HG02885 (cell line): Measurements from ENCODE around the gene GSK3A.
A peak's percentile ranks its signal among the peaks of the same experiment; 100 is the strongest.

Experiments used
- ATAC-seq: cut with Tn5 transposase; IDR thresholded peaks from one replicate; pipeline ENCODE4 v1.9.1; 2021; ENCODE audit warnings: mild to moderate bottlenecking; ENCODE audit not compliant: unreplicated experiment, poor library complexity

GSK3A gene

DNA sequence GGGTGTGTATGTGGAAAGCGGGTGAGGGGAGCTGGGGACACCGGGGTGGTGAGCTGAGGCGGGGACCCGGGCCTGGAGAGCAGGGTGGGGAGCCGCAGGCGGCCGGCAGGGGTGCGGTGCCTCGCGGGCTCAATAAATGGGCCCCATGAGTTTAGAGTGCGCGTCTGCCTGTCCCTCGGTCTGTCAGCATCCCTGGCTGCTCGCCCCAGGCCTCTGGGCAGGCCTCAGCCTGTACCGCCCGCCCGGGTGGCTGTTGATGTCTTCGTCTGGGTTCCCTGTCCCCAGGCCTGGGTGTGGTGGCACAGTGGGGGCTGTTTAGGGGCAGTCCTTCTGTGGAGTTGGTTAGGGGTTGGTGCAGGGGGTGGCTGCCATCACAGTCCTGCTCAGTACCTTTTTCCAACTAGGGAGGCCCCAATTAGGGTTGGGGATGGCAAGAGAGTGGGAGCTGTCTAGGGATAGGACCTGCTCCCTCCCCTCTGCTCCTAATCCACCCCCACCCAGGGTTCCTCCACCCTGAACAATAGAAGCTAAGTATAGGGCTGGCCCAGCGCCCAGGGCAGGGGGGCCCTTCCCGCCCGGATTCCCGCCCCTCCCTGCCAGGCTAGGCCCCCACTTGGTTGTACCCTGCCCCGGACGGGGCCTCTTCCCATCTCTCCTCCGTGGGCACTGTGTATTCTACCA is 38.9 kb upstream of the GSK3A start:
- no peak for ATAC-seq

DNA sequence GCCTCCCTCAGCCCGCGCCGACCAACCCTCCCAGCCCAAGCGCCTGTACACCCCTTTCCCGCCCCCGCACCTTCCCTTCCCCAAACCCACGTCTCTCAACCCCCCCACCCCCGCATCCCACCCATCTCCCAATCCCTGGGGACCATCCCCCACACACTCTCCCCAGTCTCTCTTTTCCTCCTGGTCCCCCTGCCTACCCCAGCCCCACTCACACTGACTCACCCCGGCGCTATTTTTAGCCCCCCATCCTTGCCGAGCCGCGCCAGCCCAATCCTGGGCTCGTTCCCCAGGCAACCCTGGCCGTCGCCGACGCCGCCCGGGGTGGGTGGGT is 38.4 kb upstream of the GSK3A start:
- no peak for ATAC-seq

DNA sequence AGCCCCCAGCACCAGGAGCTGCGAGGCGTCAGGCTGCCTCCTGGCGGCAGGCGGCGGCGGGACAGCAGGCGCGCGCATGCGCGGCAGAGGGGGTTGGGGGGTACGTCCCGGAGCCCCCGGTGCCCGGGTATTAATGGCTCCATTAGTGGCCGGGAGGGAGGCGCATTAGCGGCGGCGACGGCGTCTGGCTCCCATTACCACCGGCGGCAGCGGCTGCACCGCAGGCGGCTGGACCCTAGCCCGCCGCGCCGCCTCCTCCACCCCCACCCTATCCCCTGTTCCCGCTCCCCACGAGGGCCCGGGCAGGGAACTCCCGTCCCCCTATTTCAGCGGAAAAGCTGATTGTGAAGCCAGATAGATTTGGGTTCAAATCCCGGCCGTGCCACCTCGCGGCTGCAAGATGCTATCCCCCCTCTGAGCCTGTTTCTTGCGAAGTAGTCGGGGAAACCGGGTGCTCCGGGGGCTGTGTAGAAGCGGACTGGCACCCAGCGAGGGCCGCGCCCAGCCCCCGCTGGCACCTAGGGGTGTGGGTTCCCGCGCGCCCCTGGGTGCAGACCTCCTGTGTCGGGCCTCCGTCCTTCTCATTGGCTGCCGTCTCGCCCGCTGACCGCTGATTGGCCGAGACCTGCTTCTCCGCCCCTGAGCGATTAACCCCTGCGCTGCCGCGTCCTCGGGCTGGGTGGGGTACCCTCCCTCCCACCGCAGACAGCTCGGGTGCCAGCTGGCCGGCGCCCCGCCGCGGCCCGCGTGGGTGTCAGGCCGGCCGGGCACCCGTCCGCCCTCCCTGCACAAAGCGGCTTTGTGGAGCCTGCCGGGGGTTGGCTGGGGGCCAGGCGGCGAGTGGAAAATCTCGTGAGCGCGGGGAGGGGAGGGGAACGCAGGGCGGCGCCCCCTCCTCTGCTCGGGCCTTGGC is 37.8 kb upstream of the GSK3A start:
- ATAC-seq, result peak; percentile 32

DNA sequence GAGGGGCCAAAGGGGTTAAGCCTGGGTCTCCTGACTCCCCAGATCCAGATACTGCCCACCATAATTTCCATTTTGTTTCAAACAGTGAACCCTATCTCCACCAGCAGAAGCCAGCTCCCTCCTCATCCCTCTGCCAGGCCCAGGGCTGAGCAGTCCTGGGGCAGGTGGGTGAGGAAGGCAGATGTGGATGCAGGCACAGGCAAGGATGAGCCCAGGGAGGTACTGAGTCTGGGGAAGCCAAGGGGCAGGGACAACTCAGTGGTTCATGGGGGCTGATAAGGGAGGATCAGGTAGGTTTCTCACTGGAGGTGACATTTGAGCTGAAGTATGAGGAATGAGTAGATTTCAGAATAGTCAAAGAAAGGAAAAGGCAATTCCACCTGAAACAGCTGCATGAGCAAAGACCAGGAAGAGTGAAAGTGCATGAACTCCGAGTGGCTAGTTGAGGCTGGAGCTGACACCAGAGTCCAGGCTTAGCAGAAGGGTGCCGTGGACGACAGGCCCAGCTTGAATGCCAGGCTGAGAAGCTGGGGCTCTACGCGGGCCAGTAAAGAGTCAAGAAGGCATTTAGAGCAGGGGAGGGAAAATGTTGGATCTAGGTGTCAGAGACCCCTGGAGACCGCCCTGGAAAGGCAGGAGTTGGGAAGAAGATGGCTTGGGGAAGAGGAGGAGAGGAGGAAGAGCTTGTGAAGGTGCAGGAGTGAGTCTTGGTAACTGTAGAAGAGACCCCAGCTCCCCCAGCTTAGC is 36.9 kb upstream of the GSK3A start:
- ATAC-seq, result no peak

DNA sequence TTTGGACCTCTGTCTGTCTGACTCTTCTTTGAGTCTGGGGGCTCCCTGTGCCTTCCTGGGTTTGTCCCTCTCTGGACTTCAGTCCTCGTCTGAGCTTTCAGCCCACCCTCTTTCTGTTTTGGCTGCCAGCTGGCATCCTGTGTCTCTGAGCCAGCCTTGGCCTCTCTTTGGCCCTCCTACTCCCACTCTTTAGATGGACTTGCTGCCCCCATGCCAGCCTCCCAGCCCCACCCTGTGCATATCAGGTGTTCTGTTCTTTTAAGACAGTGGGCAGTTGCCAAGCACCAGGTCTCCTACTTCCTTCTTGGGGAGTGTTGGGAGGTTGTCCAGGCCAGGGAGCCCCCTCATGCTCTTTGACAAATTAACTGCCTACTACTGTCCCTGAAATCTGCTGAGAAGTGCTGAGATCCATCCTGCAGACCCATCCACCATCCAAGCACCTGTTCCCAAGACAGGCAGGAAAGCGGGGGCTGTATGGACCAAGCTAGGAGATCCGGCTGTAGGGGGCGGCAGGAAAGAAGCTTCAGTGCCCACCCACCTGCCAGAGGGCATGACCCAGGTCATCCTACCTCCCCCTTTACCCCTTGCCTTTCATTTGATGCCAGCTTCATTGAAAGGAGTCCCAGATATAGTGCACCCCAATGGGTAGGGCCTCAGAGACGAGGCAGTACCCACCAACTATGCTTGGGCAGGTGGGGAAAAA is 36.2 kb upstream of the GSK3A start:
- ATAC-seq, result no peak

DNA sequence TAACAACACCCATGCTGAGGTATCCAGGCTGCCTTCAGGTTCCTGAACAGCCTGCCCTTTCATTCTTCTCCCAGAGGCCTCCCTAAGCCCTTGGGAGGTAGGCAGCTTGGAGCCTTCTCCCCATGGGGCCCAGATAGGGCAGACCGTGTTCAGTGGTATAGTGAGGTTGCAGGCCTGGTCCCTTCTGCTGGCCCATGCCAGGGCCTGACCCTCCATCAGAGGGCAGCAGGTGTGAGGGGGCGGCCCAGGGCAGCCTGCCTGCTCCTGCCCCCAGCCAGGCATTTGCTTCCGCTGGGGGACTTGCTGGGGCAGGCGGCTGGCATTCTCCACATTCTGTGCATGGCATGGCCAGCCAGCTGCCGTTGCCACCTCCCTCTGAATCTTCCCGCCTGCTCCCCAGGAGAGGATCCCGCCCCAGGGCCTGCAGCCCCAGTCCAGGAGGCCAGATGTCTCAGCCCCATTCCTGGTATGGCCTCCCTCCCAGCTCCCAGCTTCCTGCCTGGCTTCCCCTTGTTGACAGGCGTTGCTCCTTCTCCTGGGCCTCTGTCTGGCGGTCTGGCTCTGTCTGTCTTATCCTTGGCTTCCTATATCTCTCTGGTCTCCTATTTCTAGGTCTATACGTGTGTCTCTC is 35.5 kb upstream of the GSK3A start:
- ATAC-seq, result no peak

DNA sequence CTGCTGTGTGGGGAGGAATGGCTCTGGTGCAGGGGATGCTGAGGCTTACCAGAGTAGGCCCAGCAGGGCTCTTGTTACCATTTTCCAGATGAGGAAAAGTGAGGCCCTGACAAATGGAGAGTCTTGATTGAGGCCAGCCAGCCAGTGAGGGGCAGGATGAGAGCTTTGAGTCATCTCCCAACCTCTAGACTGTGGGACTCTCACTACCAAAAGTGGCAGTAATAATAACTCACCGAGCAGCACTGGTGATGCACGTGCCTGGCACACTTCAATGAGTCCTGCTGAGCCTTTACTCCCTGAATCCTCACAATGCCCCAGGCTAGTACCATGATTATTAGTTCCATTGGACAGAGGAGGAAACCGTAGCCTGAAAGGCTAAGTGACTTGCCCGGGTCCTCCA is 34.4 kb upstream of the GSK3A start:
- ATAC-seq, result no peak

DNA sequence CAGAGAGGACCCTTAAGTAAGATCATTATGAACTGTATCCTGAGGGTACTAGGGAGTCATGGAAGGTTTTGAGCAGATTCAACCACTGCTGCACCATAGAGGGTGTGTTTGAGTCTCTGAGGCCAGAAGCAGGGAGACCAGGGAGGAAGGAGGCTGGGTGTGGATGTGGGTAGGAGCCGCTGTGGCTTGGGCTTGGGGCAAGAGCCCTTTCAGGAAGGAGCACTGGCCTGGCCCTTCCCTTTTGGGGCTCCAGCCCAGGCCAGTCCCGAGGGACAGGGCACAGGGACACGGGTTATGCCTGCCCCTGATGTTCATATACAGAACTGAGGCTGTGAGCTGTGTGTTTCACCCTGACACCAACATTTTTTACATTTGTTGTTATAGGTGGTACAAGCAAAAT is 33.9 kb upstream of the GSK3A start:
- ATAC-seq, result no peak

DNA sequence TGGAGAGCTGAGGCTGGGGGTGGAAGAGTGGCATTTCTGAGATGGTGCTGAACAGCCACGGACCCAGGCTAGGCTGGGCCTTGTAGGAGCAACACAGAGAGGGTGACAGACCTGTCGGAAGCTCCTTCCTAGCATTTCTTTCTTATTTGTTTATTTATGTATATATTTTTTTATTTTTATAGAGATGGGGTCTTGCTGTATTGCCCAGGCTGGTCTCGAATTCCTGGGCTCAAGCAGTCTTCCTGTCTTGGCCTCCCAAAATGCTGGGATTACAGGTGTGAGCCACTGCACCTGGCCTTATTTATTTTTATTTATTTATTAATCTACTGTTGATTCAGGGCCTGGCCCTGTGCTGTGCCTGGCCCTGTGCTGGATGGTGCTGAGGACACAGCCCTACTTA is 33.1 kb upstream of the GSK3A start:
- no peak for ATAC-seq

DNA sequence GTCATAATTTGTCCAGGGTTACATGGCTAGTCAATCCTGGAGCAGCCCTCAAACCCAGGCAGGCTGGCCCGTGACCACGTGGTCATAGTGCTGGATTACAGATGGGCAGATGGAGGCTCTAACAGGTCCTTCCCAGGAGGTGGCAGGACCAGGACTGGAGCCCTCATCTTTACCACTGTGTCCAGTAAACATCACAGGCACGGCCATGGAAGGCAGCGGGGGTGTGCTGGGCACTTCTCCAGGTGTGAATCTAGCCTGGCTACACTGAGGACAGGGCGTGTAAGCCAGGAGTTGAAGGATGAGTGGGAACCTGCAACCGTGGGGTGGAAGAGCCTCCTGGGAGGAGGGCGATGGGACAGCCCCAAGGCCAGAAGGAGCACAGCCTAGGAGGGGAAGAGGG is 32.7 kb upstream of the GSK3A start:
- ATAC-seq, result no peak

DNA sequence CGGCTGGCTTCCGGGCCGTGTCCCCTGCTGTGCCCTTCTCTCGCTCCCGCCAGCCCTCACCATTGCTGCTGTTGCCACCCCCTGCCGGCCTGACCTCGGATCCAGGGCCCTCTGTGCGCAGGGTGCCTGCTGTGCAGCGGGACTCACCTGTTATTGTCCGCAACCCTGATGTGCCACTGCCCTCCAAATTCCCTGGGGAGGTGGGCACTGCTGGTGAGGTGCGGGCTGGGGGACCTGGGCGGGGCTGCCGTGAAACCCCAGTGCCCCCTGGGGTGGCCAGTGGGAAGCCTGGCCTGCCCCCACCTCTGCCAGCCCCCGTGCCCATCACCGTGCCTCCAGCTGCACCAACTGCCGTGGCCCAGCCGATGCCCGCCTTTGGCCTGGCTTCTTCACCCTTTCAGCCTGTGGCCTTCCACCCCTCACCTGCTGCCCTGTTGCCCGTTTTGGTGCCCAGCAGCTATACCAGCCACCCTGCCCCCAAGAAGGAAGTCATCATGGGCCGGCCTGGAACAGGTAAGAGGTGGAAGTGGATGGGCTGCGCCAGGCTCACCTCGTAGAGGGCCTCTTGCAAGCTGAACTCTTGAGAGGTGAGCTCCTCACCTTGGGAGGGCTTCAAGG is 31.8 kb upstream of the GSK3A start:
- no peak for ATAC-seq

DNA sequence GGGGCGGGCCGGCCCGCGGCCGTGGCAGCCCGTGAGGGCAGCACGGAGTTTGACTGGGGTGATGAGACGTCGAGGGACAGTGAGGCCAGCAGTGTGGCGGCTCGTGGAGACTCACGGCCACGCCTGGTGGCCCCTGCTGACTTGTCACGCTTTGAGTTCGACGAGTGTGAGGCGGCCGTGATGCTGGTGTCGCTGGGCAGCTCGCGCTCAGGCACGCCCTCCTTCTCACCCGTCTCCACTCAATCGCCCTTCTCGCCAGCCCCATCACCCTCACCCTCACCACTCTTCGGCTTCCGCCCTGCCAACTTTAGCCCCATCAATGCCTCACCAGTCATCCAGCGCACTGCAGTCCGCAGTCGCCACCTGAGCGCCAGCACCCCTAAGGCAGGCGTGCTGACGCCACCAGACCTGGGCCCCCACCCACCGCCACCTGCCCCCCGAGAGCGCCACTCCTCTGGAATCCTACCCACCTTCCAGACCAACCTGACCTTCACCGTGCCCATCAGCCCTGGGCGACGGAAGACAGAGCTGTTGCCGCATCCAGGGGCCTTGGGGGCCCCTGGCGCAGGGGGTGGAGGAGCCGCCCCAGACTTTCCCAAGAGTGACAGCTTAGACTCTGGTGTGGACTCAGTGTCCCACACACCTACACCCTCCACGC is 31.1 kb upstream of the GSK3A start:
- no peak for ATAC-seq

DNA sequence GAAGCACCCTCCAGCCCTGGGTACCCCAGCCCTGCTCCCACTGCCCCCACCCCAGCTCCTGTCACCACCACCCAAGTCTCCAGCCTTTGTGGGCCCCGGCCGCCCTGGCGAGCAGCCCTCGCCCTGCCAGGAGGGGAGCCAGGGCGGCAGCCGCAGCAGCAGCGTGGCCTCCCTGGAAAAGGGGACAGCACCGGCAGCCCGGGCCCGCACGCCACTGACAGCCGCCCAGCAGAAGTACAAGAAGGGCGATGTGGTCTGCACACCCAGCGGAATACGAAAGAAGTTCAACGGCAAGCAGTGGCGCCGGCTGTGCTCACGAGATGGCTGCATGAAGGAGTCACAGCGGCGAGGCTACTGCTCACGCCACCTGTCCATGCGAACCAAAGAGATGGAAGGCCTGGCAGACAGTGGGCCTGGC is 30.6 kb upstream of the GSK3A start:
- no peak for ATAC-seq

DNA sequence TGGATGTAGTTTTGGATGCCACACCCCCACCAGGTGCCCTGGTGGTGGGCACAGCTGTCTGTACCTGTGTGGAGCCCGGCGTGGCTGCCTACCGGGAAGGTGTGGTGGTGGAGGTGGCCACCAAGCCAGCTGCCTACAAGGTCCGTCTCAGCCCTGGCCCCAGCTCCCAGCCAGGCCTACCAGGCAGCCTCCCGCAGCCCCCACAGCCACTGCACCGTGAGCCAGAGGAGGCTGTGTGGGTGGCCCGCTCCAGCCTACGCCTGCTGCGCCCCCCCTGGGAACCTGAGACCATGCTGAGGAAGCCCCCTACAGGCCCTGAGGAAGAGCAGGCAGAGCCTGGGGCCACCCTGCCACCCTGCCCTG is 30.1 kb upstream of the GSK3A start:
- ATAC-seq, result no peak

DNA sequence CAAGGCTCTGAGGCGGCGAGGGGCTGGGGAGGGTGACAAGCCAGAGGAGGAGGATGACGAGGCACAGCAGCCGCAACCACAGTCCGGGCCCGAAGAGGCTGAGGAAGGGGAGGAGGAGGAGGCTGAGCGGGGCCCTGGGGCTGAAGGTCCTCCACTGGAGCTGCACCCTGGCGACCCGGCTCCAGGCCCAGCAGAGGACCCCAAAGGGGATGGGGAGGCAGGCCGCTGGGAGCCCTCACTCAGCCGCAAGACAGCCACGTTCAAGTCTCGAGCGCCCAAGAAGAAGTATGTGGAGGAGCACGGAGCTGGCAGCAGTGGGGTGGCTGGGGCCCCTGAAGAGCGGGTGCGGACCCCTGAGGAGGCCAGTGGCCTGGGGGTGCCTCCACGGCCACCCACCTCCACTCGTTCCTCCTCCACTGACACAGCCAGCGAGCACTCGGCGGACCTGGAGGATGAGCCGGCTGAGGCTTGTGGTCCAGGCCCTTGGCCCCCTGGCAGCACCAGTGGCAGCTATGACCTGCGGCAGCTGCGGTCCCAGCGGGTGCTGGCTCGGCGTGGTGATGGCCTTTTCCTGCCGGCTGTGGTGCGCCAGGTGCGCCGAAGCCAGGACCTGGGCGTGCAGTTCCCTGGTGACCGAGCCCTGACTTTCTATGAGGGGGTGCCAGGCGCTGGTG is 29.6 kb upstream of the GSK3A start:
- no peak for ATAC-seq

DNA sequence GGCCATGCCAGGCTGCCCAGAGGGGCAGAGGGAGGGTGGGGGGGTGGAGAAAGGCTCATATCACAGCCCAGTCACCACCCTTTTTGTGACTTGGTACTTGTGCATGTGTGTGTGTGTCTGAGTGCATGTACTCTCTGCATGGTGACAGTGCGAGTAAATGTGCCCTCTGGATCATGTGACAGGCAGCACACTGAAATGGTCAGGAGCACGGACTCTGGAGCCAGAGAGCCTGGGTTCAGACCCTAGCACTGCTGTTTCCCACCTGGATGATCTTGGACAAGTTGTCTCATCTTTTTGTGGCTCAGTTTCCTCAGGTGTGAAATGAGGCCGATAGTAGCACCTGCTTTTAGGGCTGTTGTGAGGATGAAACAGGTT is 28.6 kb upstream of the GSK3A start:
- ATAC-seq, result no peak

DNA sequence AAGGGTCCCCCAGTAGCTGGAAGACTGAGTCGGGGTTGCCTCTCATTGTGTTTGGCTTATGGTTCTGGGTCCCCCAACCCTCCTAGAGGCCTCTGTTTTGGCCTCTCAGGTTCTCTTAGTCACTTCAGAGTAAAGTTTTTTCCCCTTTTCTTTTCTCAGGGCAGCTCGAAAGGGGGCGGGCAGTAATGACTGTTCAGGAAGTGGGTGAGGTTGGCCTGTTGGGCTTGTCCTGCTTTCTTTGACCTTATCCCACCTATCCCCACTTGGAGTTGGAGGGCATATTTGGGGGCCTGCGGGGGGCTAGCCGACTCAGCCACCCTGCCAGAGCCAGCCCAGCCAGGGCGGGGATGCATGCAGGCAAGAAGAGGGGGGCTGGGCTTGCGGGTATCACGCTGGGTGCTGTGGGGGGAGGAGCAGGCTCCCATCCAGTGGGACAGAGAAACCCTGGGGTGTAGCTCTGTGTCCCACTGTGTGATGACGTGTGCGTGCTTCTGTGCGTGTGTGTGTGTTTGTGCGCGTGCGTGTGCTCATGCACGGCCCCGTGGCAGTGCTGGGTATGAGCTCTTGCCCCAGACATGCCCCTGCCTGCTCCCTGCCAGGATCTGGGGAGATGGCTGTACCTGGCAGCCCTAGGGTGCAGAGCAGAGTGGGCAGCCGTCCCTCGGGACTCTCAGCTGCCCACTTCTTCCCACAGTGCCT is 28.1 kb upstream of the GSK3A start:
- ATAC-seq, result no peak
